K562 (cell line): ENCODE results near the gene TCEANC. TPM values are rescaled to one million over a fixed set of nuclear protein-coding genes. Genes with fewer than 3 reads are reported as not detected.

Experiments used
- ATF7 ChIP-seq: fragments of 450-650 bp; IDR thresholded peaks from 2 replicates; pipeline ENCODE4 v1.7.1; 2014; ENCODE audit warnings: mild to moderate bottlenecking, moderate library complexity
- CTCF ChIP-seq, 3 experiments: IDR thresholded peaks in 2 of 3; conservative IDR thresholded peaks in 1 of 3; 2 replicates each; pipeline ENCODE4 v1.5.1; 2011 to 2012; ENCODE audit warnings: low read length in 3 of 3, mild to moderate bottlenecking in 3 of 3, control low read depth in 2 of 3, improper control_type of control experiment in 1 of 3, inconsistent platforms in 1 of 3, low read depth in 1 of 3, mixed read lengths in 1 of 3, moderate library complexity in 1 of 3; ENCODE audit not compliant: insufficient read depth in 2 of 3
- ETS2 ChIP-seq: IDR thresholded peaks from 2 replicates; pipeline ENCODE4 v1.6.1; 2016; ENCODE audit warnings: borderline replicate concordance, missing genetic modification characterization, mild to moderate bottlenecking, moderate library complexity, missing compliant biosample characterization; ENCODE audit not compliant: poor library complexity, severe bottlenecking
- GATAD2A ChIP-seq: fragments of 450-650 bp; IDR thresholded peaks from 2 replicates; pipeline ENCODE4 v1.6.1; 2017
- JUND ChIP-seq, 2 experiments: IDR thresholded peaks; 2 replicates in 1 of 2; 3 replicates in 1 of 2; pipeline ENCODE4 v1.6.1; 2011; ENCODE audit warnings: borderline replicate concordance in 2 of 2, low read depth in 2 of 2, low read length in 2 of 2, improper control_type of control experiment in 1 of 2, missing biosample characterization in 1 of 2, missing genetic modification characterization in 1 of 2, missing genetic modification reagents in 1 of 2
- MEF2A ChIP-seq: IDR thresholded peaks from 2 replicates; pipeline ENCODE4 v1.6.1; 2011; ENCODE audit warnings: low read depth, mild to moderate bottlenecking, low read length, moderate library complexity; ENCODE audit not compliant: control insufficient read depth
- PYGO2 ChIP-seq: fragments of 450-650 bp; IDR thresholded peaks from 2 replicates; pipeline ENCODE4 v1.6.1; 2016; ENCODE audit warnings: mild to moderate bottlenecking, missing genetic modification characterization, moderate library complexity, missing compliant biosample characterization
- TEAD4 ChIP-seq, 2 experiments: sonication (generic) in 1 of 2; formaldehyde crosslinking in 1 of 2; IDR thresholded peaks; 2 replicates each; pipeline versions ENCODE4 v1.6.1 to v1.8.0; 2012 to 2022; ENCODE audit warnings: borderline replicate concordance in 1 of 2, inconsistent platforms in 1 of 2, low read length in 1 of 2, mild to moderate bottlenecking in 1 of 2, missing genetic modification reagents in 1 of 2
- XRCC4 ChIP-seq: IDR thresholded peaks from one replicate; pipeline ENCODE4 v1.6.1; 2011; ENCODE audit not compliant: insufficient read depth, insufficient read length; ENCODE audit errors: extremely low read depth
- ZNF274 ChIP-seq: IDR thresholded peaks from 2 replicates; pipeline ENCODE4 v1.6.1; 2011; ENCODE audit warnings: low read depth, mild to moderate bottlenecking, low read length, moderate library complexity, borderline replicate concordance
- ZNF586 ChIP-seq: fragments of 450-650 bp; formaldehyde crosslinking; conservative IDR thresholded peaks from 2 replicates; pipeline ENCODE4 v1.4.0; 2020; ENCODE audit warnings: mild to moderate bottlenecking, moderate library complexity
- ZNF592 ChIP-seq: fragments of 450-650 bp; IDR thresholded peaks from 2 replicates; pipeline ENCODE4 v1.6.1; 2017; ENCODE audit warnings: antibody characterized with exemption, mild to moderate bottlenecking
- ZNF785 ChIP-seq: fragments of 250-450 bp; sonication (Bioruptor Pico); IDR thresholded peaks from 2 replicates; pipeline ENCODE4 v1.4.0; 2020; ENCODE audit warnings: mild to moderate bottlenecking
- polyA plus RNA-seq, 8 experiments: library from polyadenylated mRNA; depleted of rRNA in 4 of 8; stranded (reverse) in 5 of 8; unstranded in 3 of 8; fragments of >200 nt; fragmentation: Nextera tagmentation in 2 of 8; fragmentation: Illumina TruSeq in 1 of 8; extraction: Ambion mirVana in 2 of 8; extraction: Trizol in 1 of 8; gene quantifications; 2 replicates each; pipeline versions ENCODE4 v1.2.1 to v1.2.3, GENCODE V29; 2011 to 2014; ENCODE audit warnings: inconsistent platforms in 1 of 8, missing spikeins in 1 of 8
- total RNA-seq, 7 experiments: library from RNA; depleted of rRNA in 6 of 7; stranded (reverse); fragments of >200 nt in 6 of 7; fragmentation: Illumina TruSeq in 2 of 7; extraction: Trizol in 2 of 7; gene quantifications; 2 replicates each; pipeline versions ENCODE4 v1.2.1 to v1.2.3, GENCODE V29; 2011 to 2021; ENCODE audit warnings: low replicate concordance in 1 of 7
- TF ChIP-seq, protein P1 (sequence below): fragments of 250-450 bp; sonication (Bioruptor Pico); IDR thresholded peaks from 2 replicates; pipeline ENCODE4 v1.4.0; 2020; ENCODE audit warnings: mild to moderate bottlenecking, moderate library complexity
- TF ChIP-seq, protein P2 (sequence below), 3 experiments: fragments of 200-800 bp in 1 of 3; sonication (Bioruptor generic) in 1 of 3; sonication (generic) in 1 of 3; formaldehyde crosslinking in 1 of 3; IDR thresholded peaks; 2 replicates each; pipeline versions ENCODE4 v1.6.1 to v1.8.0; 2016 to 2022; ENCODE audit warnings: mild to moderate bottlenecking in 2 of 3, missing compliant biosample characterization in 2 of 3, missing genetic modification characterization in 2 of 3, missing genetic modification reagents in 1 of 3

Gene TCEANC
- total and polyA plus RNA-seq, 9 of the 15 experiments (the other 6 are each of a cell fraction or from before 2014, with no cell fraction given): 1.2 to 2.8 (median 2.0) TPM

DNA sequence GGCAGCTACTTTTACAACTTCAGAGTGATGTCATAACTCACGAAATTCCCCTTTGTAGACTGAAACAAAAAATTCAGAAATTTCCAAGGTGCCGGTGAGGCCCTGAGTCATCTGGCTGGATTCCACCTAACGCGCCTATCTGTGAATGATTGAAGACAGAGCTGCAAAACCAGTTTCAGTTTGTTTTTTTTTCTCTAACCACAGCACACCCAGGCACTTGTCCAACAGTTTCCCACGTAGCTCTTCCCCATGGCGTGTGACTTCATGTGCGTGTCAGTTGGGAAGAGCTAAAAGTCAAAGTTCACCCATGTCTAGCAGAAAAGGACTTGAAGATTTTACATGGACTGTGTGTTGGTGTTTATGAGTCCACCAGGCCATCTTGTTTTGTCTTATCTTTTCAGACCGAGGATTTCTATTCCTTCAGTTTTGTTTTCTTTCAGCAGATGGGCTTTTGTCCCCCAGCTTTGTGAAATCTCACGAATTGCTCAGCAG is 16.4 kb downstream of the TCEANC start (continued):
- TF ChIP-seq JUND (IDR thresholded peaks at IDR 0.05; ENCODE audit: borderline replicate concordance, low read depth, low read length): peak; percentile 68; the same call in 1 of the 2 replicates
- peak; percentile 81; the same call in 2 of the 3 replicates for TF ChIP-seq JUND (tag; IDR thresholded peaks at IDR 0.05; ENCODE audit: borderline replicate concordance, low read depth, low read length)
- TF ChIP-seq, protein P1, sequence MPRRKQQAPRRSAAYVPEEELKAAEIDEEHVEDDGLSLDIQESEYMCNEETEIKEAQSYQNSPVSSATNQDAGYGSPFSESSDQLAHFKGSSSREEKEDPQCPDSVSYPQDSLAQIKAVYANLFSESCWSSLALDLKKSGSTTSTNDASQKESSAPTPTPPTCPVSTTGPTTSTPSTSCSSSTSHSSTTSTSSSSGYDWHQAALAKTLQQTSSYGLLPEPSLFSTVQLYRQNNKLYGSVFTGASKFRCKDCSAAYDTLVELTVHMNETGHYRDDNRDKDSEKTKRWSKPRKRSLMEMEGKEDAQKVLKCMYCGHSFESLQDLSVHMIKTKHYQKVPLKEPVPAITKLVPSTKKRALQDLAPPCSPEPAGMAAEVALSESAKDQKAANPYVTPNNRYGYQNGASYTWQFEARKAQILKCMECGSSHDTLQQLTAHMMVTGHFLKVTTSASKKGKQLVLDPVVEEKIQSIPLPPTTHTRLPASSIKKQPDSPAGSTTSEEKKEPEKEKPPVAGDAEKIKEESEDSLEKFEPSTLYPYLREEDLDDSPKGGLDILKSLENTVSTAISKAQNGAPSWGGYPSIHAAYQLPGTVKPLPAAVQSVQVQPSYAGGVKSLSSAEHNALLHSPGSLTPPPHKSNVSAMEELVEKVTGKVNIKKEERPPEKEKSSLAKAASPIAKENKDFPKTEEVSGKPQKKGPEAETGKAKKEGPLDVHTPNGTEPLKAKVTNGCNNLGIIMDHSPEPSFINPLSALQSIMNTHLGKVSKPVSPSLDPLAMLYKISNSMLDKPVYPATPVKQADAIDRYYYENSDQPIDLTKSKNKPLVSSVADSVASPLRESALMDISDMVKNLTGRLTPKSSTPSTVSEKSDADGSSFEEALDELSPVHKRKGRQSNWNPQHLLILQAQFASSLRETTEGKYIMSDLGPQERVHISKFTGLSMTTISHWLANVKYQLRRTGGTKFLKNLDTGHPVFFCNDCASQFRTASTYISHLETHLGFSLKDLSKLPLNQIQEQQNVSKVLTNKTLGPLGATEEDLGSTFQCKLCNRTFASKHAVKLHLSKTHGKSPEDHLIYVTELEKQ: no peak
- TF ChIP-seq, protein P2, sequence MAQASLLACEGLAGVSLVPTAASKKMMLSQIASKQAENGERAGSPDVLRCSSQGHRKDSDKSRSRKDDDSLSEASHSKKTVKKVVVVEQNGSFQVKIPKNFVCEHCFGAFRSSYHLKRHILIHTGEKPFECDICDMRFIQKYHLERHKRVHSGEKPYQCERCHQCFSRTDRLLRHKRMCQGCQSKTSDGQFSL (CRISPR knock-in tag; IDR thresholded peaks at IDR 0.05): no peak
- TF ChIP-seq, protein P2 (tag; IDR thresholded peaks at IDR 0.05): no peak
- no peak for TF ChIP-seq ETS2 (tag)
- no peak for TF ChIP-seq ZNF274
- peak; percentile 56; the same call in 1 of the 2 replicates for TF ChIP-seq ZNF592
- peak; percentile 47; the same call in 1 of the 2 replicates for TF ChIP-seq TEAD4 (IDR thresholded peaks at IDR 0.05; ENCODE audit: low read length)
- no peak for TF ChIP-seq TEAD4 (CRISPR knock-in tag; IDR thresholded peaks at IDR 0.05; ENCODE audit: borderline replicate concordance)
- no peak for TF ChIP-seq ZNF785 (CRISPR knock-in tag)
- TF ChIP-seq GATAD2A: 0 out of 2 replicates have a peak, but pooled peaks have one; percentile 33
- no peak for TF ChIP-seq XRCC4
- TF ChIP-seq ATF7: peak; percentile 79
- TF ChIP-seq ZNF586 (CRISPR knock-in tag): no peak
- no peak for TF ChIP-seq CTCF (IDR thresholded peaks at IDR 0.05 in 2 of 3, conservative IDR thresholded peaks at IDR 0.05 in 1 of 3; ENCODE audit: insufficient read depth in 2 of 3, low read depth in 1 of 3, low read length in 3 of 3)
- TF ChIP-seq MEF2A: no peak
- no peak for TF ChIP-seq PYGO2 (tag)
